Nephron (organoid): ENCODE data around the gene JAK2.
"Not testable (repeated sequence)": the region's sequence is repeated elsewhere in the genome, so short reads cannot be mapped to it uniquely, and the experiment has no call there.

ENCODE experiments used
- H3K27ac Mint-ChIP-seq, 3 experiments: 2 replicates each; pipeline ENCODE4 v1.8.0; 2020; ENCODE audit warnings: mixed read lengths in 3 of 3, mild to moderate bottlenecking in 2 of 3, moderate library complexity in 1 of 3
- H3K27me3 Mint-ChIP-seq: 2 replicates; pipeline ENCODE4 v1.8.0; 2021; ENCODE audit warnings: low read depth, mild to moderate bottlenecking, moderate library complexity, mixed read lengths
- H3K36me3 Mint-ChIP-seq: 2 replicates; pipeline ENCODE4 v1.8.0; 2020; ENCODE audit warnings: low read depth, mixed read lengths
- H3K4me1 Mint-ChIP-seq: 2 replicates; pipeline ENCODE4 v1.8.0; 2020; ENCODE audit warnings: mixed read lengths
- H3K4me3 Mint-ChIP-seq, 3 experiments: 2 replicates each; pipeline ENCODE4 v1.8.0; 2020; ENCODE audit warnings: mild to moderate bottlenecking in 3 of 3, mixed read lengths in 3 of 3, moderate library complexity in 2 of 3
- H3K9me3 Mint-ChIP-seq: 2 replicates; pipeline ENCODE4 v1.8.0; 2020; ENCODE audit warnings: mixed read lengths
- TF ChIP-seq, protein P1 (sequence below), 3 experiments: fragments of 200-600 bp; sonication (generic); IDR thresholded peaks; one replicate each; pipeline ENCODE4 v1.5.0; 2021; ENCODE audit warnings: antibody characterized with exemption in 3 of 3; ENCODE audit not compliant: unreplicated experiment in 3 of 3

The JAK2 gene

DNA sequence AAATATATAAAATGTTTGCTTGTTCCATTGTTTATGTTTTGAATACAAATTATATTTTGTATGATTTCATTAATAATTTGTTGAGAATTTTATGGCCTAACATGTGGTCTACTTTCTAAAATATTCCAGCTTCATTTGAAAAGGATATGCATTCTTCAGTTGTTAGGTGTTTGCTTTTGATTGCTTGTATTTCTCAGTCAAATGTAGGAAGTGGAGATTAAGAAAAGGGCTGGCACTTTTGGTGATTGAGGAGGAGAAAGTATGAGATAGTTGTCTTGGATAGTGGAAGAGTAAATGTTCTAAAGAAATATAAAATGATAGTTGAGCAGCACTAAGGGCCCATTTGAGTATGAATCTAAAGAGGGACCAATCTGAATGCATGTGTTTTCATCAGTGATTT, 23.1 kb downstream of the JAK2 start:
- TF ChIP-seq, protein P1, sequence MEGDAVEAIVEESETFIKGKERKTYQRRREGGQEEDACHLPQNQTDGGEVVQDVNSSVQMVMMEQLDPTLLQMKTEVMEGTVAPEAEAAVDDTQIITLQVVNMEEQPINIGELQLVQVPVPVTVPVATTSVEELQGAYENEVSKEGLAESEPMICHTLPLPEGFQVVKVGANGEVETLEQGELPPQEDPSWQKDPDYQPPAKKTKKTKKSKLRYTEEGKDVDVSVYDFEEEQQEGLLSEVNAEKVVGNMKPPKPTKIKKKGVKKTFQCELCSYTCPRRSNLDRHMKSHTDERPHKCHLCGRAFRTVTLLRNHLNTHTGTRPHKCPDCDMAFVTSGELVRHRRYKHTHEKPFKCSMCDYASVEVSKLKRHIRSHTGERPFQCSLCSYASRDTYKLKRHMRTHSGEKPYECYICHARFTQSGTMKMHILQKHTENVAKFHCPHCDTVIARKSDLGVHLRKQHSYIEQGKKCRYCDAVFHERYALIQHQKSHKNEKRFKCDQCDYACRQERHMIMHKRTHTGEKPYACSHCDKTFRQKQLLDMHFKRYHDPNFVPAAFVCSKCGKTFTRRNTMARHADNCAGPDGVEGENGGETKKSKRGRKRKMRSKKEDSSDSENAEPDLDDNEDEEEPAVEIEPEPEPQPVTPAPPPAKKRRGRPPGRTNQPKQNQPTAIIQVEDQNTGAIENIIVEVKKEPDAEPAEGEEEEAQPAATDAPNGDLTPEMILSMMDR (IDR thresholded peaks at IDR 0.05; ENCODE audit: unreplicated experiment in 3 of 3), result no peak

DNA sequence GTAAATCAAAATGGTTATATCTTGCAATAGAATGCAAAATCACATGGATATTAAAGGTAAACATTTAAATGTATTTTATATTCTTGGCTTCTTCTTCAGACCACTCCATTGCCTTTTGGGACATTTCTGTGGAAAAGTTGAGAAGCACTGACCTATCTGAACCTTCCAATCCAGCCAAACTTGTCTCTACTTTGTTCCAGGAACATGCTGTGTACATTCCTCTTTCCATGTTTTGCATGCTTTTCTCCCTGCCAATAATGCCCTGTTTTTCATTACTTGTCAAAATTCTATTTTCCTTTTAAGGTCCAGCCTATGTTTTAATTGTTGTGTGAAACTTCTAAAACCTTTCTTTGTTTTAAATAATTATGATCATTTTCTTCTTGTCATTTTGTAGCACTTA, 28.3 kb downstream of the JAK2 start:
- H3K9me3 Mint-ChIP-seq, result peaks cover 13% of the 10 kb centered on the region
- peaks cover 18% of the 10 kb centered on the region for H3K36me3 Mint-ChIP-seq
- TF ChIP-seq, protein P1 (IDR thresholded peaks at IDR 0.05; ENCODE audit: unreplicated experiment in 3 of 3), result no peak
- H3K27me3 Mint-ChIP-seq, result no peaks in the 10 kb centered on the region
- H3K4me3 Mint-ChIP-seq, result no peak overlapping the region
- H3K27ac Mint-ChIP-seq, result peak overlapping the region in 2 of 3 experiments; percentile 7 to 20
- H3K4me1 Mint-ChIP-seq, result peaks cover 6% of the 10 kb centered on the region

More for the DNA sequence above, 23.1 kb downstream of the JAK2 start:
- Mint-ChIP-seq H3K9me3 (peaks cover 18% of the 10 kb centered on the region), H3K4me3 (no peak overlapping the region), H3K27me3 (no peaks in the 10 kb centered on the region), H3K27ac (no peak overlapping the region), H3K4me1 (peaks cover 6% of the 10 kb centered on the region), H3K36me3 (peaks cover 28% of the 10 kb centered on the region)

DNA sequence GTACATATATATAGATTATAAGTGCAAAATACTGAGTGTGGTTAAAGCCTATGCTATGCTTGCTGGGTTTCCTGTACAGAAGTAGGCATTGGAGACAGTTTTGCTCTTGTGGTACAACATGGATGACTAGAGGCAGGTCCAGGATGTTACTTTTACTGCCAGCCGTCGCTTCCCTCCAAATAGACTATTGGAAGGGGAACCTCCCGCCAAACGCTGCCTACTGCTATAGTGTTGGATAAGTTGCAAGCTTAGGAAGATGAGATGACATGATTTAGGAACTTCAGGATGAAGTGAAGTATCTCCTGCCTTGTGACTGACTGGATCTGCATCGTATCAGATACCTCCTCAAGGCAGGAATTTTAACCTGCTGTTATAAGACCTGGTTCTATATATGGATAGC, 30.9 kb downstream of the JAK2 start:
- H3K4me3 Mint-ChIP-seq, result no peak overlapping the region

DNA sequence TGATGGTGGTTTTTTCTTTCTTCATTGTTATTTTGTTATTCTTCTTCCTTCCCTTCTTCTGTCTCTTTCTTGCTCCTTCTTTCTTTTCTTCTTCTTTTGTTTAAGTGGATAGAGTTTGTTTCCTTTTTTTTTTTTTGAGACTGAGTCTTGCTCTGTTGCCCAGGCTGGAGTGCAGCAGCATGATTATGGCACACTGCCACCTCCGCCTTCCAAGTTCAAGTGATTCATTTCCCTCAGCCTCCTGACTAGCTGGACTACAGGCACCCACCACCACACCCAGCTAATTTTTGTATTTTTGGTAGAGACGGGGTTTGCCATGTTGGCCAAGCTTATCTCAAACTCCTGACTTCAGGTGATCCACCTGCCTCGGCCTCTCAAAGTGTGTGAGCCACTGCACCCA, 40.3 kb downstream of the JAK2 start:
- Mint-ChIP-seq H3K4me3 (no peak overlapping the region), H3K27ac (no peak overlapping the region), H3K36me3 (peaks cover 53% of the 10 kb centered on the region), H3K9me3 (peaks cover 15% of the 10 kb centered on the region), H3K27me3 (no peaks in the 10 kb centered on the region), H3K4me1 (no peaks in the 10 kb centered on the region)
- TF ChIP-seq, protein P1 (IDR thresholded peaks at IDR 0.05; ENCODE audit: unreplicated experiment in 3 of 3), result no peak

More for the DNA sequence above, 30.9 kb downstream of the JAK2 start:
- Mint-ChIP-seq H3K27me3 (no peaks in the 10 kb centered on the region), H3K9me3 (peaks cover 27% of the 10 kb centered on the region), H3K27ac (no peak overlapping the region), H3K36me3 (peaks cover 25% of the 10 kb centered on the region), H3K4me1 (no peaks in the 10 kb centered on the region)
- TF ChIP-seq, protein P1 (IDR thresholded peaks at IDR 0.05; ENCODE audit: unreplicated experiment in 3 of 3), result no peak

DNA sequence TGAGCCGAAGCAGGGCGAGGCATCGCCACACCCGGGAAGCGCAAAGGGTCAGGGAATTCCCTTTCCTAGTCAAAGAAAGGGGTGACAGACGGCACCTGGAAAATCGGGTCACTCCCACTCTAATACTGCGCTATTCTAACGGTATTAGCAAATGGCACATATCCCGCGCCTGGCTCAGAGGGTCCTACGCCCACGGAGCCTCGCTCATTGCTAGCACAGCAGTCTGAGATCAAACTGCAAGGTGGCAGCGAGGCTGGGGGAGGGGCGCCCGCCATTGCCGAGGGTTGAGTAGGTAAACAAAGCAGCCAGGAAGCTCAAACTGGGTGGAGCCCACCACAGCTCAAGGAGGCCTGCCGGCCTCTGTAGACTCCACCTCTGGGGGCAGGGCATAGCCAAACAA, 46.9 kb downstream of the JAK2 start:
- H3K4me1 Mint-ChIP-seq, H3K27ac Mint-ChIP-seq, H3K4me3 Mint-ChIP-seq, H3K27me3 Mint-ChIP-seq: not testable (repeated sequence)
- H3K36me3 Mint-ChIP-seq, result peaks cover 45% of the 10 kb centered on the region
- H3K9me3 Mint-ChIP-seq, result peaks cover 31% of the 10 kb centered on the region

DNA sequence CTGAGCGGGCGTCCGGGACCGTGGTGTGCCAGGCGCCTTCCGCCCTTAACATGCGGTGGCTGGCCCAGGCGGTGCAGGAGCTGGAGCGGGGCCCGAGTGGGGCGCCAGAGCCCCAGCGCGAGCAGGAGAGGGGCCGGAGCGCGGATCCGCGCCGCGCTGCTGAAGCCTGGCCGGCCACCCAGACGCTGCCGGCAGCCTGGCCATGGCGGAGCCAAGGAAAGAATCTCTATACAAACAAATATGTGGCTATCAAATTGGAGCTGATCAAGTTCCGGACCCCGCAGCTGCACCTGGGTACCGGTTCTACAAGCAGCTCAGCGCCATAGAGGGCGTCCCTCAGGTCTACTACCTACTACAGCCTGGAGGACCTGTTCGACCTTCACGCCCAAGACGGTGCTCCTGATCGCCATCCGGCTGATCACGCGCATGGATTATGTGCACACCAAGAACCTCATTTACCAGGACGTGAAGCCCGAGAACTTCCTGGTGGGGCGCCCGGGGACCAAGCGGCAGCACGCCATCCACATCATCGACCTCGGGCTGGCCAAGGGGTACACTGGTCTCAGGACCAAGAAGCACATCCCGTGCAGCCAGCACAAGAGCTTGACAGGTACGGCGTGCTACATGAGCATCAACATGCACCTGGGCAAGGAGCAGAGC, 55.8 kb downstream of the JAK2 start:
- Mint-ChIP-seq H3K4me3 (no peak overlapping the region), H3K27me3 (no peaks in the 10 kb centered on the region), H3K4me1 (no peaks in the 10 kb centered on the region), H3K27ac (no peak overlapping the region), H3K9me3 (peaks cover 7% of the 10 kb centered on the region), H3K36me3 (peaks cover 41% of the 10 kb centered on the region)
- TF ChIP-seq, protein P1 (IDR thresholded peaks at IDR 0.05; ENCODE audit: unreplicated experiment in 3 of 3), result no peak
